ENCODE results near the gene NKX1-2.
A peak's percentile ranks its signal among the peaks of the same experiment; 100 is the strongest.

Gene NKX1-2

DNA sequence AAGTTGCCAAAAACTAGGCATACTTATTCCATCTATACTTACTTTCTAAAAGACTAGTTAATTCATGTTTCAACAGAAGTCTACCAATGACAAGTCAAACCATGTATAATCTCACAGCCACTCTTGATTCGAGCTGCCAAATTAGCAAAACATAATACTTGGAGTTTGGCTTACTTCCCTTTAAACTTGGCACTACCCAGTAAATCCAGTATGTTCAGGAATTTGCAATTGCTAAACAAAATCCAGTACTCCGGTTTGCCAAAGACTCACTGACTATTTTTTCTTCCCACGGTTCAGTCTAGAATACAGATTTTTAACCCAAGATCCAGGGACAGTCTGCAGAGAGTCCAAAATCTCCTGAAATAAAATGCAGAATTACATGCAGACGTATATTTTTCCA is 35.8 kb downstream of the NKX1-2 start:
- DNase-seq, result no peak

- DNase-seq, result no peak
These were observed 40.1 kb downstream of the NKX1-2 start for GRCh38 chr10:124409696-124410095.

DNA sequence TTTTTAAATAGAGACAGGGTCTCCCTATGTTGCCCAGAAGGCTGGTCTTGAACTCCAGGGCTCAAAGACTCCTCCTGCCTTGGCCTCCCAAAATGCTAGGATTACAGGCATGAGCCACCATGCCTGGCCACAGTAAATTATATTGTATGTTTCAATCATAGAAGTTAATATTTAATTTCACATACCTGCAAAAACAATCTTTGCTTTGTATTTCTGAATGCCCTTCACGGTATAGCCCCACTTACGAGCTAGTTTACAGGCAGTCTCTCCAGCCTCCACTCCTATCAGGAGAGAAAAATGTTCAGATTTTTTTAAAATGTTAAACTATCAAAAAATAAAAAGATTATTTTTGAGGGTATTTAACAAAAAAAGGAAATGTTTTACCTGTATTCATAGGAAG is 41.5 kb downstream of the NKX1-2 start:
- no peak for DNase-seq

DNA sequence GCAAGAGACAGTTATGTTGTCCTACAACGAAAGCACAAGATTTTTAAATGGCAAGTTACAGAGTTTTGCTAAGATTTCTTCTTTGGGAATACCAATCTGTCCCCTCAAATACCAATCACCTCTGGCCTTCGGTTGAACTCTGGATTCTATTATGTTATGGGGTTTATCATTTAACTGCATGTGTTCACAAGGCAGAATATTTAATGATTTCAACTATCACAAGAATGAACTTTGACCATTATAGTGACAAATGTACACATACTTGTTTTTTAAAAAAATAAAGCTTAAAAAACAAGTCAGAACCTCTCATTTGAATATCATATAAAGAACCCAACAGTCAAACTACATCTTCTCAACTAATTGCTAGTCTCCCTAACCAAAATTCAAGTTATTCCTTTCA is 42.4 kb downstream of the NKX1-2 start:
- DNase-seq, result no peak

GRCh38 chr10:124403548-124403947 is 46.3 kb downstream of the NKX1-2 start:
- DNase-seq, result peak; percentile 53

DNA sequence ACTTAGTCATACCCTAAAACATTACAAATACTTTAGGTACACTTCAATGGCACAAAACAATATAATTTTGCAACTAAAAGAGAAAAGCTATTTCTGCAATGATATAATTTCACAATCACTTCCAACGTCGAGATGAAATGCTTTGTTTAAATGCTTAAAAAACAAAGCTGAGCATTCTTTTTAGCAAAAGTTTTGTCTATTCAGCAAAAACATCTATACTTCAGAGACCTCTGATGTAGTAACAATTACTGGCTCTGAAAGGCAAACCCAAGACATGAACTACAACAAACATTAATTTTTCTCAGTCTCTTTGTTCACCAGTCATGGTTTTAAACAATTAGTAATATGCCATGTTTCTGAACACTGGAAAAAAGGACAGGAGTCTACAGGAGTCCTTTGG is 47.6 kb downstream of the NKX1-2 start:
- DNase-seq, result no peak

DNA sequence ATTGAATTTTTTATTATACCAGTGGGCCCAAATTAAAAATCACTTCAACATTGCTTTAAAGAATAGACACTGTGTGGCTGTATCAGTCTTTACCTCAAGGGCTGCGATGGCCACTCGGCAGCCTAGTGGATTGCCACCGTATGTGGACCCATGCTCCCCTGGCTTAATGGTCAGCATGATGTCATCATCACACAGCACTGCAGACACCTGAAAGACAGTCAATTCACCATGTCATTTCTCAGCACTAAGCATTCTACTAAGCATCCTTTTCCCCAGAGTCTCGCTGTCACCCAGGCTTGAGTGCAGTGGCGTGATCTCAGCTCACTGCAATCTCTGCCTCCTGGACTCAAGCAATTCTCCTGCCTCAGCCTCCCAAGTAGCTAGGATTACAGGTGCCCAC is 48.2 kb downstream of the NKX1-2 start:
- DNase-seq, result no peak

Measured in NCI-H748 treated with DMSO at 0.1 percent for 48 hours (cell line).